Smooth muscle cell (in vitro differentiated cells): ENCODE data around the gene PKNOX2. TPM values are rescaled to one million over a fixed set of nuclear protein-coding genes. Genes with fewer than 3 reads are reported as not detected.

Experiments
- DNase-seq: peaks from one replicate; lab custom pipeline; 2025; ENCODE audit not compliant: unreplicated experiment; lab: John Stamatoyannopoulos, UW
- H2AFZ ChIP-seq: fragments of 200-600 bp; sonication (generic); 2 replicates; pipeline ENCODE4 v1.6.0; 2016; ENCODE audit warnings: antibody characterized with exemption, low read depth, mild to moderate bottlenecking
- H3F3A ChIP-seq: fragments of 200-600 bp; sonication (generic); 2 replicates; pipeline ENCODE4 v1.6.0; 2017; ENCODE audit warnings: antibody characterized with exemption, low read depth
- H3K27ac ChIP-seq: fragments of 200-600 bp; sonication (generic); 2 replicates; pipeline ENCODE4 v1.5.1; 2016; ENCODE audit warnings: low read depth, mild to moderate bottlenecking
- H3K27me3 ChIP-seq: fragments of 200-600 bp; sonication (generic); 2 replicates; pipeline ENCODE4 v1.6.1; 2016; ENCODE audit warnings: low read depth, mild to moderate bottlenecking
- H3K36me3 ChIP-seq: fragments of 200-600 bp; sonication (generic); 2 replicates; pipeline ENCODE4 v1.5.1; 2016; ENCODE audit warnings: low read depth
- H3K4me1 ChIP-seq: fragments of 200-600 bp; sonication (generic); 2 replicates; pipeline ENCODE4 v1.5.1; 2016; ENCODE audit warnings: low read depth
- H3K4me2 ChIP-seq: fragments of 200-600 bp; sonication (generic); 2 replicates; pipeline ENCODE4 v1.6.0; 2016; ENCODE audit warnings: mild to moderate bottlenecking
- H3K4me3 ChIP-seq: fragments of 200-600 bp; sonication (generic); 2 replicates; pipeline ENCODE4 v1.5.1; 2016; ENCODE audit warnings: mild to moderate bottlenecking
- H3K79me2 ChIP-seq: fragments of 200-600 bp; sonication (generic); 2 replicates; pipeline ENCODE4 v1.6.0; 2016; ENCODE audit warnings: low read depth, mild to moderate bottlenecking
- H3K9ac ChIP-seq: fragments of 200-600 bp; sonication (generic); 2 replicates; pipeline ENCODE4 v1.6.0; 2016; ENCODE audit warnings: low read depth
- H3K9me3 ChIP-seq: fragments of 200-600 bp; sonication (generic); replicated peaks from 2 replicates; pipeline ENCODE4 v1.5.1; 2016; ENCODE audit warnings: low read depth
- H4K20me1 ChIP-seq: fragments of 200-600 bp; sonication (generic); 2 replicates; pipeline ENCODE4 v1.6.0; 2016; ENCODE audit warnings: low read depth
- WGBS: methylation state at CpG from one replicate; pipeline ENCODE4 v1.1.7; 2016; ENCODE audit warnings: low lambda C conversion rate; 5-methylcytosine and 5-hydroxymethylcytosine counted together
- polyA plus RNA-seq: library from polyadenylated mRNA; unstranded; fragments of >200 nt; fragmentation: Nextera tagmentation; extraction: Ambion mirVana; gene quantifications from 2 replicates; pipeline ENCODE4 v1.2.1, GENCODE V29; 2016
- total RNA-seq: library from RNA; depleted of rRNA; stranded (reverse); fragments of >200 nt; gene quantifications from 2 replicates; pipeline ENCODE4 v1.2.3, GENCODE V29; 2014
- TF ChIP-seq, protein P1 (sequence below): fragments of 200-600 bp; sonication (generic); IDR thresholded peaks from 2 replicates; pipeline ENCODE4 v1.5.1; 2017; ENCODE audit warnings: borderline replicate concordance, mild to moderate bottlenecking, antibody characterized with exemption; ENCODE audit not compliant: insufficient read depth, poor library complexity, severe bottlenecking

PKNOX2 gene
- total and polyA plus RNA-seq, 2 experiments from 2014 or later = 7.2 to 7.9 TPM

DNA sequence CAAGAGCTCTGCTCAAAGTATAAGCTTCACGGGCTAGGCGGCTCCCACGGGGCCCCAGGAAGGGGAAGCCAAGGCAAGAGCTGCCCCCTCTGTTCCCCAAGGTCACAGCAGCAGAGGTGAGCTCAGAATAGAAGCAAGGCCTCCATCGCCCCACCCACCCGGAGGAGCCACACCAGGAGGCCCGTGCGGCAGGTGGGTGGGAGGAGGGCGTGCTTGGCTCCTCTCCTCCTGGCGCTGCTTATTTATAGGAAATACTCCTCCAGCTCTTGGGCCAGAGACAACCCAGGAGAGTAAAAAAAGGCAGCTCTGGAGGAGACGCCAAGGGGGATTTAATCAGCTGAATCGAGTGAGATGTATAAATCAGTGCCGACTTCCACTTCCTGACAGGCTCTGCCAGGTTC, 243.8 kb downstream of the PKNOX2 start:
- Histone ChIP-seq H2AFZ (no peak overlapping the region), H3F3A (no peaks in the 10 kb centered on the region), H3K36me3 (no peaks in the 10 kb centered on the region), H4K20me1 (no peaks in the 10 kb centered on the region), H3K9me3 (no peaks in the 10 kb centered on the region), H3K79me2 (no peaks in the 10 kb centered on the region), H3K9ac (no peak overlapping the region), H3K4me2 (no peak overlapping the region), H3K4me1 (peaks cover 13% of the 10 kb centered on the region), H3K27me3 (no peaks in the 10 kb centered on the region), H3K4me3 (no peak overlapping the region), H3K27ac (no peak overlapping the region)
- 92% methylated on average over 12 of the region's 12 CpGs for WGBS
- DNase-seq = no peak
- TF ChIP-seq, protein P1, sequence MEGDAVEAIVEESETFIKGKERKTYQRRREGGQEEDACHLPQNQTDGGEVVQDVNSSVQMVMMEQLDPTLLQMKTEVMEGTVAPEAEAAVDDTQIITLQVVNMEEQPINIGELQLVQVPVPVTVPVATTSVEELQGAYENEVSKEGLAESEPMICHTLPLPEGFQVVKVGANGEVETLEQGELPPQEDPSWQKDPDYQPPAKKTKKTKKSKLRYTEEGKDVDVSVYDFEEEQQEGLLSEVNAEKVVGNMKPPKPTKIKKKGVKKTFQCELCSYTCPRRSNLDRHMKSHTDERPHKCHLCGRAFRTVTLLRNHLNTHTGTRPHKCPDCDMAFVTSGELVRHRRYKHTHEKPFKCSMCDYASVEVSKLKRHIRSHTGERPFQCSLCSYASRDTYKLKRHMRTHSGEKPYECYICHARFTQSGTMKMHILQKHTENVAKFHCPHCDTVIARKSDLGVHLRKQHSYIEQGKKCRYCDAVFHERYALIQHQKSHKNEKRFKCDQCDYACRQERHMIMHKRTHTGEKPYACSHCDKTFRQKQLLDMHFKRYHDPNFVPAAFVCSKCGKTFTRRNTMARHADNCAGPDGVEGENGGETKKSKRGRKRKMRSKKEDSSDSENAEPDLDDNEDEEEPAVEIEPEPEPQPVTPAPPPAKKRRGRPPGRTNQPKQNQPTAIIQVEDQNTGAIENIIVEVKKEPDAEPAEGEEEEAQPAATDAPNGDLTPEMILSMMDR = no peak

DNA sequence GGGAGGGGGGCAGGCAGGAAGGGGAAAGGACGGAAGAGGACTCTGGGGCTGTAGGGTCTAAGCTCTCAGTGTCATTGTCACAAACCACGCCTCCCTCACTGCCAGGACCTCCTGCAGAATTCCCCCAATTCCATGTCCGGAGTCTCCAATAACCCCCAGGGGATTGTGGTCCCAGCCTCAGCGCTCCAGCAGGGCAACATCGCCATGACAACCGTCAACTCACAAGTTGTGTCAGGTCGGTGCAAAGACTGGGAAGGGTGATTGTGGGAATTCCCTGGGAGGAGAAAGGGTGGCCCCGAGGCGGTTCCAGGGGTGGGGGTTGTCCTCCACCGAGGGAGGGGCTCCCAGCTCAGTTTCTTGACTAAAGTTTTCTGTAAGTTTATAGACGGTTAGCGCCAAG, 245.5 kb downstream of the PKNOX2 start:
- no peaks in the 10 kb centered on the region for H3K27me3 ChIP-seq

DNA sequence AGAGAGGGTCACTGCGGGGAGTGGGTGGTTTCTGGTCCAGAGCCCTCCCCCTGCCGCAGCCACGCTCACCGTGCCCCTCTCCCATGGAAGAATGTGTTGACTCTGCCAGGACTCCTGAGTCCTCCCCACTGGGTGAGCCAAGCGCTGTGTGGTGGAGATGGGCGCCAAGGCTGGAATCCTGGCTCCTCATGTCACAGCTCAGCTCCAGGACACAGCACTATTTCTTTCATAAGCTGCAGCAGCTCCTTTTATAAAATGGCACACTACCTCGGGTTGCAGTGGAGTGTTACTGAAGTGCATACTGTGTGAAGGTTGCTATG, 247.6 kb downstream of the PKNOX2 start:
- H3K4me2 ChIP-seq = no peak overlapping the region
- WGBS = 92% methylated on average over 7 of the region's 7 CpGs

More for the DNA sequence above, 245.5 kb downstream of the PKNOX2 start:
- Histone ChIP-seq H4K20me1 (no peaks in the 10 kb centered on the region), H2AFZ (no peak overlapping the region), H3K79me2 (no peaks in the 10 kb centered on the region), H3K9ac (no peak overlapping the region), H3K9me3 (no peaks in the 10 kb centered on the region), H3K4me3 (no peak overlapping the region), H3K4me1 (no peaks in the 10 kb centered on the region), H3K36me3 (no peaks in the 10 kb centered on the region), H3F3A (no peaks in the 10 kb centered on the region), H3K4me2 (no peak overlapping the region), H3K27ac (no peak overlapping the region)
- no peak for DNase-seq
- 49% methylated on average over 9 of the region's 12 CpGs for WGBS
- TF ChIP-seq, protein P1 = no peak

DNA sequence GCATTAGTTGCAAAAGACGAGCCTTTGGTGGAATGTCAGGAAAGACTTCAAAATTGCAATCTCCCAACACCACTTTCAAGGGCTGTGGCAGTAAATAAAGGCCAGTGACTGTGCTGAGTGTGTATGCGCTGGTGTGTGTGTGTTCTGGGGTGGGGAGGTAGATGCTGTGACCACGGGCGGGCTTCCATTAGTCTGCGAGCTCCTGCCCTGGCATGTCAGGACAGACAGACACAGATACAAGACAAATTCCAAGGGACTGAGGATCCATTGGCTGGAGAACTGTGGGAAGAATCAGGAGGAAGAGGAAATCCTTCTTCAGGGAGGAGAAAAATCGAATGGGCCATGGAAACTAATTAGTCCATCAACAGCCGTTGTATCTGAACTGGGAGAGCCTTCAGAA, 248.0 kb downstream of the PKNOX2 start:
- Histone ChIP-seq H3K79me2 (no peaks in the 10 kb centered on the region), H3K27ac (no peak overlapping the region), H3K9me3 (no peaks in the 10 kb centered on the region), H3F3A (no peaks in the 10 kb centered on the region), H3K4me2 (no peak overlapping the region), H3K9ac (no peak overlapping the region), H4K20me1 (no peaks in the 10 kb centered on the region), H3K36me3 (no peaks in the 10 kb centered on the region), H3K4me3 (no peak overlapping the region), H2AFZ (no peak overlapping the region), H3K27me3 (no peaks in the 10 kb centered on the region), H3K4me1 (no peaks in the 10 kb centered on the region)
- 85% methylated on average over 7 of the region's 7 CpGs for WGBS
- DNase-seq = no peak
- TF ChIP-seq, protein P1 = no peak

More for the DNA sequence above, 247.6 kb downstream of the PKNOX2 start:
- H2AFZ ChIP-seq = no peak overlapping the region
- H3K4me3 ChIP-seq = no peak overlapping the region
- no peaks in the 10 kb centered on the region for H3K79me2 ChIP-seq
- no peaks in the 10 kb centered on the region for H3K4me1 ChIP-seq
- H3K27ac ChIP-seq = no peak overlapping the region
- H3K27me3 ChIP-seq = no peaks in the 10 kb centered on the region
- no peak for DNase-seq
- H4K20me1 ChIP-seq = no peaks in the 10 kb centered on the region
- H3F3A ChIP-seq = no peaks in the 10 kb centered on the region
- TF ChIP-seq, protein P1 = no peak
- H3K36me3 ChIP-seq = no peaks in the 10 kb centered on the region
- H3K9me3 ChIP-seq = no peaks in the 10 kb centered on the region
- H3K9ac ChIP-seq = no peak overlapping the region
